Measurements from ENCODE around the gene ZNF616. TPM values are rescaled to one million over a fixed set of nuclear protein-coding genes. Genes with fewer than 3 reads are reported as not detected.

ZNF616 gene
- 0.55 to 1.1 TPM (median 0.66 TPM) in 5 replicates for total RNA-seq (2022; extraction: Qiagen RNA extraction)

GRCh38 chr19:52139252-52140031 lies at the start of gene ZNF616:
TSS of gene ZNF616 (minus strand) at chr19:52139938. CDS start at chr19:52130512, 9,426 bp downstream.

GRCh38 chr19:52171321-52172169 lies 31.8 kb upstream of the ZNF616 start, which contains the start of gene ZNF836:
TSS of gene ZNF836 (minus strand) at chr19:52171621. CDS start at chr19:52168072, 3,549 bp downstream.

GRCh38 chr19:52095172-52096014 lies 44.3 kb downstream of the ZNF616 start, which contains the start of gene ZNF841:
TSS of gene ZNF841 (minus strand) at chr19:52095765. CDS start at chr19:52084801, 10,964 bp downstream.

Other genes starting within 250 kb of the ZNF616 start
- 0.11 to 0.31 TPM (median 0.12 TPM) in 5 replicates for gene ZNF649, start 234.9 kb downstream of the ZNF616 start, total RNA-seq (2022; extraction: Qiagen RNA extraction)
- gene ZNF613, start 212.5 kb downstream of the ZNF616 start, total RNA-seq (2022; extraction: Qiagen RNA extraction): 0.97 to 1.8 TPM (median 1.0 TPM) in 5 replicates
- 3.6 to 6.2 TPM (median 4.2 TPM) in 5 replicates for gene ZNF350, start 153.1 kb downstream of the ZNF616 start, total RNA-seq (2022; extraction: Qiagen RNA extraction)
- 2.8 to 4.8 TPM (median 3.5 TPM) in 5 replicates for gene ZNF615, start 131.7 kb downstream of the ZNF616 start, total RNA-seq (2022; extraction: Qiagen RNA extraction)
- 2.5 to 3.1 TPM (median 3.0 TPM) in 5 replicates for gene ZNF614, start 111.6 kb downstream of the ZNF616 start, total RNA-seq (2022; extraction: Qiagen RNA extraction)
- gene ZNF432, start 91.1 kb downstream of the ZNF616 start, total RNA-seq (2022; extraction: Qiagen RNA extraction): 1.4 to 2.2 TPM (median 1.9 TPM) in 5 replicates
- gene ZNF841, start 44.2 kb downstream of the ZNF616 start, total RNA-seq (2022; extraction: Qiagen RNA extraction): 2.0 to 2.6 TPM (median 2.4 TPM) in 5 replicates
- 0.41 to 1.6 TPM (median 0.61 TPM) in 5 replicates for gene ZNF836, start 31.7 kb upstream of the ZNF616 start, total RNA-seq (2022; extraction: Qiagen RNA extraction)
- gene PPP2R1A, start 50.1 kb upstream of the ZNF616 start, total RNA-seq (2022; extraction: Qiagen RNA extraction): 207 to 312 TPM (median 302 TPM) in 5 replicates
- gene ZNF766, start 129.6 kb upstream of the ZNF616 start, total RNA-seq (2022; extraction: Qiagen RNA extraction): 7.5 to 11.5 TPM (median 9.5 TPM) in 5 replicates
- 7.0 to 16.7 TPM (median 16.1 TPM) in 5 replicates for gene ZNF480, start 157.2 kb upstream of the ZNF616 start, total RNA-seq (2022; extraction: Qiagen RNA extraction)
- not detected in 5 replicates for gene ZNF610, start 196.3 kb upstream of the ZNF616 start, total RNA-seq (2022; extraction: Qiagen RNA extraction)
- 0.39 to 1.3 TPM (median 0.81 TPM) in 5 replicates for gene ZNF880, start 230.0 kb upstream of the ZNF616 start, total RNA-seq (2022; extraction: Qiagen RNA extraction)